ENCODE results near the gene CFTR. TPM values are rescaled to one million over a fixed set of nuclear protein-coding genes. Genes with fewer than 3 reads are reported as not detected.

CFTR gene
- polyA plus RNA-seq, 1 donor (not counting 4 experiments of a cell fraction or from before 2014, with no cell fraction given): not detected

DNA sequence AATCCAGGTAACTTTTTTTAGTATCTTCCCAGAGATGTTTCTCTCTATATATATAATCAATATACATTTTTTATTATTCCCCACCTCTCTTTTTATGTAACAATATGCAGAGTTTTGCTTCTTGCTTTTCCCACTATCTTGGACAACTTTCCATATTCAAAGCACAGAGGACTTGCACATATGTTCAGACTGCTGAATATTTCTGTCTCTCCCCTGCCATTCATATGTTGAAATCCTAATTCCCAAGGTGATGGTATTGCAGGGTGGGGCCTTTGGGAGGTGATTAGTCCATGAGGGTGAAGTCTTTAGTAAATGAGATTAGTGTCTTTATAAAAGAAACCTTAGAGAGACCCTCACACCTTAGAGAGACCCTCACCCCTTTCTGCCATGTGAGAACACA, 72.8 kb downstream of the CFTR start:
- Histone ChIP-seq H3K27me3 (ENCODE audit: control insufficient read depth, extremely low read depth, insufficient read depth, low read length) (no peaks in the 10 kb centered on the region), H3K4me3 (ENCODE audit: control insufficient read depth in 2 of 3, extremely low read depth in 1 of 3, insufficient read depth in 2 of 3, low read depth in 1 of 3, low read length in 3 of 3) (no peak overlapping the region), H3K36me3 (ENCODE audit: control insufficient read depth in 2 of 2, extremely low read depth in 1 of 2, insufficient read depth in 2 of 2, low read length in 2 of 2) (no peaks in the 10 kb centered on the region), H3K9me3 (ENCODE audit: control insufficient read depth, low read depth, low read length) (no peaks in the 10 kb centered on the region), H3K4me1 (ENCODE audit: control insufficient read depth, extremely low read depth, insufficient read depth, low read length) (no peaks in the 10 kb centered on the region), H3K27ac (ENCODE audit: control insufficient read depth, insufficient read depth, low read length) (no peak overlapping the region), H3K79me2 (ENCODE audit: control insufficient read depth, insufficient read depth, low read length) (no peaks in the 10 kb centered on the region), H3K4me2 (ENCODE audit: control insufficient read depth, extremely low read depth, insufficient read depth, low read depth, low read length) (no peak overlapping the region), H3K9me1 (ENCODE audit: control insufficient read depth, extremely low read depth, insufficient read depth, low read length) (no peaks in the 10 kb centered on the region), H2AFZ (ENCODE audit: control insufficient read depth, low read length) (no peak overlapping the region), H3K9ac (ENCODE audit: control insufficient read depth, extremely low read depth, insufficient read depth, low read length) (no peak overlapping the region), H4K20me1 (ENCODE audit: control insufficient read depth, extremely low read depth, insufficient read depth, low read length) (no peaks in the 10 kb centered on the region)
- dilution Hi-C loops (cut with MboI; ENCODE audit: extremely low pct_ligation_motif_present, low sequenced_read_pairs): no loop called here
- no peak for DNase-seq (ENCODE audit: low read depth, low spot score)
- FAIRE-seq: no peak
- TF ChIP-seq EZH2 (IDR thresholded peaks at IDR 0.05; ENCODE audit: low read length): no peak
- TF ChIP-seq, protein P1, sequence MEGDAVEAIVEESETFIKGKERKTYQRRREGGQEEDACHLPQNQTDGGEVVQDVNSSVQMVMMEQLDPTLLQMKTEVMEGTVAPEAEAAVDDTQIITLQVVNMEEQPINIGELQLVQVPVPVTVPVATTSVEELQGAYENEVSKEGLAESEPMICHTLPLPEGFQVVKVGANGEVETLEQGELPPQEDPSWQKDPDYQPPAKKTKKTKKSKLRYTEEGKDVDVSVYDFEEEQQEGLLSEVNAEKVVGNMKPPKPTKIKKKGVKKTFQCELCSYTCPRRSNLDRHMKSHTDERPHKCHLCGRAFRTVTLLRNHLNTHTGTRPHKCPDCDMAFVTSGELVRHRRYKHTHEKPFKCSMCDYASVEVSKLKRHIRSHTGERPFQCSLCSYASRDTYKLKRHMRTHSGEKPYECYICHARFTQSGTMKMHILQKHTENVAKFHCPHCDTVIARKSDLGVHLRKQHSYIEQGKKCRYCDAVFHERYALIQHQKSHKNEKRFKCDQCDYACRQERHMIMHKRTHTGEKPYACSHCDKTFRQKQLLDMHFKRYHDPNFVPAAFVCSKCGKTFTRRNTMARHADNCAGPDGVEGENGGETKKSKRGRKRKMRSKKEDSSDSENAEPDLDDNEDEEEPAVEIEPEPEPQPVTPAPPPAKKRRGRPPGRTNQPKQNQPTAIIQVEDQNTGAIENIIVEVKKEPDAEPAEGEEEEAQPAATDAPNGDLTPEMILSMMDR (optimal IDR thresholded peaks at IDR 0.05 in 1 of 3, IDR thresholded peaks at IDR 0.05 in 1 of 3, conservative IDR thresholded peaks at IDR 0.05 in 1 of 3; ENCODE audit: extremely low read depth in 1 of 3, insufficient read depth in 2 of 3, low read length in 3 of 3): no peak

DNA sequence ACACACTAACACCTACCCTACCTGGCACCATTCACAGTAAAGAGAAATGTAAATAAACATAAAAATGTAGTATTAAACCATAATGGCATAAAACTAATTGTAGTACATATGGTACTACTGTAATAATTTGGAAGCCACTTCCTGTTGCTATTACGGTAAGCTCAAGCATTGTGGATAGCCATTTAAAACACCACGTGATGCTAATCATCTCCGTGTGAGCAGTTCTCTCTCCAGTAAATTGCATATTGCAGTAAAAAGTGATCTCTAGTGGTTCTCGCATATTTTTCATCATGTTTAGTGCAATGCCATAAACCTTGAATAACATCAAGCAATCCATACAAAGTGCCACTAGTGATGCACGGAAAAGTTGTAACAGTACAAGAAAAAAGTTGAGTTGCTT, 75.4 kb downstream of the CFTR start:
- no peak overlapping the region for H3K4me2 ChIP-seq (ENCODE audit: control insufficient read depth, extremely low read depth, insufficient read depth, low read depth, low read length)
- H3K4me1 ChIP-seq (ENCODE audit: control insufficient read depth, extremely low read depth, insufficient read depth, low read length): no peaks in the 10 kb centered on the region
- no peak for DNase-seq (ENCODE audit: low read depth, low spot score)
- no peak overlapping the region for H3K27ac ChIP-seq (ENCODE audit: control insufficient read depth, insufficient read depth, low read length)
- H3K9me1 ChIP-seq (ENCODE audit: control insufficient read depth, extremely low read depth, insufficient read depth, low read length): no peaks in the 10 kb centered on the region
- dilution Hi-C loops (cut with MboI; ENCODE audit: extremely low pct_ligation_motif_present, low sequenced_read_pairs): no loop called here
- H3K79me2 ChIP-seq (ENCODE audit: control insufficient read depth, insufficient read depth, low read length): no peaks in the 10 kb centered on the region
- H3K9ac ChIP-seq (ENCODE audit: control insufficient read depth, extremely low read depth, insufficient read depth, low read length): no peak overlapping the region
- H2AFZ ChIP-seq (ENCODE audit: control insufficient read depth, low read length): no peak overlapping the region
- no peak overlapping the region for H3K4me3 ChIP-seq (ENCODE audit: control insufficient read depth in 2 of 3, extremely low read depth in 1 of 3, insufficient read depth in 2 of 3, low read depth in 1 of 3, low read length in 3 of 3)
- no peaks in the 10 kb centered on the region for H3K27me3 ChIP-seq (ENCODE audit: control insufficient read depth, extremely low read depth, insufficient read depth, low read length)
- H3K36me3 ChIP-seq (ENCODE audit: control insufficient read depth in 2 of 2, extremely low read depth in 1 of 2, insufficient read depth in 2 of 2, low read length in 2 of 2): no peaks in the 10 kb centered on the region
- FAIRE-seq: no peak
- no peak for TF ChIP-seq EZH2 (IDR thresholded peaks at IDR 0.05; ENCODE audit: low read length)
- TF ChIP-seq, protein P1 (optimal IDR thresholded peaks at IDR 0.05 in 1 of 3, IDR thresholded peaks at IDR 0.05 in 1 of 3, conservative IDR thresholded peaks at IDR 0.05 in 1 of 3; ENCODE audit: extremely low read depth in 1 of 3, insufficient read depth in 2 of 3, low read length in 3 of 3): no peak
- no peaks in the 10 kb centered on the region for H3K9me3 ChIP-seq (ENCODE audit: control insufficient read depth, low read depth, low read length)
- H4K20me1 ChIP-seq (ENCODE audit: control insufficient read depth, extremely low read depth, insufficient read depth, low read length): no peaks in the 10 kb centered on the region

All from keratinocyte (primary cell).